ENCODE results near the gene TEDDM1.

- TF ChIP-seq CTCF (IDR thresholded peaks at IDR 0.05) = no peak
- no peak for TF ChIP-seq POLR2A (IDR thresholded peaks at IDR 0.05)
Observed at GRCh38 chr1:182374101-182374834, 26.2 kb downstream of the TEDDM1 start.

Measured in thyroid gland (tissue), 4 donors.